PC-9 (cell line): ENCODE results near the gene FAM221B. TPM values are rescaled to one million over a fixed set of nuclear protein-coding genes. Genes with fewer than 3 reads are reported as not detected.

Experiments
- BruUV-seq: library from RNA; stranded (reverse); fragments of 400-500 nt; replicated peaks from 2 replicates; lab custom pipeline; 2021; lab: Mats Ljungman, UMichigan
- CTCF ChIA-PET: fragments of 300-600 bp; sonication (Branson Sonifier 250); formaldehyde crosslinking; loops from one replicate; lab custom pipeline; 2022; ENCODE audit warnings: antibody characterized with exemption; lab: Charles Lee
- POLR2A ChIA-PET: fragments of 300-600 bp; sonication (Branson Sonifier 250); formaldehyde crosslinking; loops from one replicate; lab custom pipeline; 2022; ENCODE audit warnings: antibody characterized with exemption; ENCODE audit not compliant: unreplicated experiment; lab: Charles Lee
- DNase-seq, 2 experiments: peaks; one replicate each; pipeline versions ENCODE4 v3.0.0 to v3.0.0-alpha.2; 2015 to 2022; ENCODE audit warnings: mixed read lengths in 1 of 2
- H2AFZ ChIP-seq: fragments of 200-600 bp; sonication (generic); 2 replicates; pipeline ENCODE4 v1.8.1; 2017; ENCODE audit warnings: antibody characterized with exemption
- H3F3A ChIP-seq: fragments of 200-600 bp; sonication (generic); 2 replicates; pipeline ENCODE4 v1.8.1; 2017; ENCODE audit warnings: antibody characterized with exemption, mild to moderate bottlenecking, low read depth; ENCODE audit not compliant: insufficient read depth
- H3K27ac ChIP-seq: fragments of 200-600 bp; sonication (generic); 2 replicates; pipeline ENCODE4 v1.6.1; 2016; ENCODE audit warnings: mixed run types
- H3K27me3 ChIP-seq: fragments of 200-600 bp; sonication (generic); 2 replicates; pipeline ENCODE4 v1.6.1; 2016; ENCODE audit warnings: low read depth, mixed run types; ENCODE audit not compliant: insufficient read depth
- H3K36me3 ChIP-seq: fragments of 200-600 bp; sonication (generic); 2 replicates; pipeline ENCODE4 v1.6.1; 2016; ENCODE audit warnings: low read depth, mixed run types
- H3K4me1 ChIP-seq: fragments of 200-600 bp; sonication (generic); replicated peaks from 2 replicates; pipeline ENCODE4 v1.6.1; 2016; ENCODE audit warnings: mixed run types; ENCODE audit not compliant: insufficient read depth
- H3K4me2 ChIP-seq: fragments of 200-600 bp; sonication (generic); 2 replicates; pipeline ENCODE4 v1.6.1; 2017; ENCODE audit warnings: mixed run types
- H3K4me3 ChIP-seq: fragments of 200-600 bp; sonication (generic); 2 replicates; pipeline ENCODE4 v1.6.1; 2016; ENCODE audit warnings: mixed run types
- H3K79me2 ChIP-seq: fragments of 200-600 bp; sonication (generic); 2 replicates; pipeline ENCODE4 v1.6.1; 2017; ENCODE audit warnings: low read depth, mixed run types
- H3K9me2 ChIP-seq: fragments of 200-600 bp; sonication (generic); 2 replicates; pipeline ENCODE4 v1.8.1; 2017; ENCODE audit warnings: mild to moderate bottlenecking; ENCODE audit not compliant: insufficient read depth
- H3K9me3 ChIP-seq: fragments of 200-600 bp; sonication (generic); 2 replicates; pipeline ENCODE4 v1.8.1; 2016; ENCODE audit warnings: low read depth; ENCODE audit not compliant: insufficient read depth
- H4K20me1 ChIP-seq: fragments of 200-600 bp; sonication (generic); 2 replicates; pipeline ENCODE4 v1.8.1; 2017; ENCODE audit not compliant: insufficient read depth
- EZH2 ChIP-seq: fragments of 200-600 bp; sonication (generic); IDR thresholded peaks from 2 replicates; pipeline ENCODE4 v1.8.0; 2017; ENCODE audit warnings: antibody characterized with exemption, low read depth
- intact Hi-C: fragments of 100-400 bp; cut with micrococcal nuclease; formaldehyde crosslinking; loops from one replicate; pipeline ENCODE4 v1.10.0; 2022; ENCODE audit not compliant: unreplicated experiment
- total RNA-seq: library from RNA; stranded (reverse); gene quantifications from 2 replicates; pipeline ENCODE4 v1.2.3, GENCODE V29; 2021
- TF ChIP-seq, protein P1 (sequence below): fragments of 200-600 bp; sonication (generic); conservative IDR thresholded peaks from 2 replicates; pipeline ENCODE4 v1.6.1; 2017; ENCODE audit warnings: mixed run types, antibody characterized with exemption, mild to moderate bottlenecking, moderate library complexity

Gene FAM221B
- total RNA-seq, 1 experiment from 2014 or later, result not detected

DNA sequence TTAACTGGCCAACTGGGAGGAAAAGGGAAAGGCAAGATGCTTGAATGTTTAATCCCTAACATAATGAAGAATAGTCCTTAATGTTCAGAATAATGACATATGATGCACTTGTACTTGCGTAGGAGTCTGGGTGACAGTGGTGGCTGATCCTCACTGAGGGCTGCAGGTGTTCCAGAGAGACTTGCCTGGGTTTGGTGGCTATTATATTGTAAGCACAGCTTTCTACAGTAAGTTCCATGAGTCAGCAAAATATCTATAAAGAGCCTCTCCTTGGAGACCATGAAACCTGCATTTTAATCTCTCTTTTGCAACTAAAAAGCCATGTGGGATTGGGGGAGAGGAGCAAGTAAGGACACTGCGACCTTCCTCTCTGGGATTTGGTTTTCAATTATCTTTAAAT is 39.0 kb downstream of the FAM221B start:
- H3K27ac ChIP-seq, result no peak overlapping the region
- H3K27me3 ChIP-seq, result no peaks in the 10 kb centered on the region
- TF ChIP-seq, protein P1, sequence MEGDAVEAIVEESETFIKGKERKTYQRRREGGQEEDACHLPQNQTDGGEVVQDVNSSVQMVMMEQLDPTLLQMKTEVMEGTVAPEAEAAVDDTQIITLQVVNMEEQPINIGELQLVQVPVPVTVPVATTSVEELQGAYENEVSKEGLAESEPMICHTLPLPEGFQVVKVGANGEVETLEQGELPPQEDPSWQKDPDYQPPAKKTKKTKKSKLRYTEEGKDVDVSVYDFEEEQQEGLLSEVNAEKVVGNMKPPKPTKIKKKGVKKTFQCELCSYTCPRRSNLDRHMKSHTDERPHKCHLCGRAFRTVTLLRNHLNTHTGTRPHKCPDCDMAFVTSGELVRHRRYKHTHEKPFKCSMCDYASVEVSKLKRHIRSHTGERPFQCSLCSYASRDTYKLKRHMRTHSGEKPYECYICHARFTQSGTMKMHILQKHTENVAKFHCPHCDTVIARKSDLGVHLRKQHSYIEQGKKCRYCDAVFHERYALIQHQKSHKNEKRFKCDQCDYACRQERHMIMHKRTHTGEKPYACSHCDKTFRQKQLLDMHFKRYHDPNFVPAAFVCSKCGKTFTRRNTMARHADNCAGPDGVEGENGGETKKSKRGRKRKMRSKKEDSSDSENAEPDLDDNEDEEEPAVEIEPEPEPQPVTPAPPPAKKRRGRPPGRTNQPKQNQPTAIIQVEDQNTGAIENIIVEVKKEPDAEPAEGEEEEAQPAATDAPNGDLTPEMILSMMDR, result no peak
- no peak for TF ChIP-seq EZH2
- H3K4me2 ChIP-seq, result no peak overlapping the region
- ChIA-PET CTCF (interaction anchor here (0.6 to 1.3 kb wide), 3 partner anchors 93 to 394 kb away, joined by 3 to 13 read pairs (median 8); no protein-coding TSS in a partner anchor), POLR2A (no interaction called here)
- no peaks in the 10 kb centered on the region for H3K9me3 ChIP-seq
- H3K36me3 ChIP-seq, result no peaks in the 10 kb centered on the region
- DNase-seq, result no peak
- no TSS peak for BruUV-seq
- intact Hi-C loops, result no loop called here
- H3F3A ChIP-seq, result peaks cover 4% of the 10 kb centered on the region; the same call in 1 of the 2 replicates
- H3K79me2 ChIP-seq, result no peaks in the 10 kb centered on the region
- H3K4me3 ChIP-seq, result no peak overlapping the region
- H3K4me1 ChIP-seq, result no peaks in the 10 kb centered on the region
- H3K9me2 ChIP-seq, result no peaks in the 10 kb centered on the region
- no peak overlapping the region for H2AFZ ChIP-seq
- no peaks in the 10 kb centered on the region for H4K20me1 ChIP-seq

DNA sequence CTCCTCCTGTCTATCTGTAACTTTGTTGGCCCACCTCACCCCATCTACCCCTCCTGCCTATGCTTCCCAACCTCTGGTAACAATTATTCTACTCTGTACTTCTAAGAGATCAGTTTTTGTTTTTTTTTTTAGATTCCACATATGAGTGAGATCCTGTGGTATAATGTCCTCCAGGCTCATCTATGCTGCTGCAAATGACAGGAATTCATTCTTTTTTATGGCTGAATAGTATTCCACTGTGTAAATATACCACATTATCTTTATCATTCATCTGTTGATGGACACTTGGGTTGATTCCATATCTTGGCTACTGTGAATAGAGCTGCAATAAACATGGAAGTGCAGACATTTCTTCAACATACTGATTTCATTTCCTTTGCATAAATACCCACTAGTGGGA is 45.1 kb downstream of the FAM221B start:
- CTCF ChIA-PET, result no interaction called here
- TF ChIP-seq, protein P1, result no peak
- TF ChIP-seq EZH2, result no peak
- H3K9me3 ChIP-seq, result no peaks in the 10 kb centered on the region
- POLR2A ChIA-PET, result no interaction called here
- no peaks in the 10 kb centered on the region for H3K9me2 ChIP-seq
- DNase-seq, result no peak
- H3K27ac ChIP-seq, result no peak overlapping the region
- H4K20me1 ChIP-seq, result no peaks in the 10 kb centered on the region
- peaks cover 4% of the 10 kb centered on the region; the same call in 1 of the 2 replicates for H3F3A ChIP-seq
- no peak overlapping the region for H3K4me3 ChIP-seq
- H3K4me2 ChIP-seq, result no peak overlapping the region
- H3K79me2 ChIP-seq, result no peaks in the 10 kb centered on the region
- H2AFZ ChIP-seq, result no peak overlapping the region
- no peaks in the 10 kb centered on the region for H3K27me3 ChIP-seq
- no peaks in the 10 kb centered on the region for H3K4me1 ChIP-seq
- intact Hi-C loops, result no loop called here
- no TSS peak for BruUV-seq
- 0 out of 2 replicates have a peak, but pooled peaks cover 5% of the 10 kb centered on the region for H3K36me3 ChIP-seq

DNA sequence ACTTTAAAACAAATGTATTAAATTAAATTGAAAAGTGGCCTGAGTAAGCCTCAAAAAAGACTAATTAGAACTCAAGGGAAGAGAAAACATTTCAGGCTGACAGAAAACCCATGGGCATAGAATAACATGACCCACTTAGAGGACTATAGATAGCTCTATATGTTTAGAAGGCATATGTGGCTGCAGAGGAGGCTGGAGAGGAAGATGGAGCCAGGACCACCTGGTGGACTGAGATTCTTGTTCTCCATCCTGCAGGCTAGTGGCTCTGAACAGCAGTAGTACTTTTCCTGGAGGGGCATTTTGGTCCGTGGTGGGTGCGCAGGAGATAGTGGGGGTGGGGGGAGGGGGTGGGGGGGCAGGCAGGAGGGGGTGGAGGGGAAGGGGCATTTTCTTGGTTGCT is 47.5 kb downstream of the FAM221B start:
- Histone ChIP-seq H4K20me1 (no peaks in the 10 kb centered on the region), H3K4me1 (no peaks in the 10 kb centered on the region), H2AFZ (no peak overlapping the region), H3K4me3 (no peak overlapping the region), H3F3A (no peaks in the 10 kb centered on the region), H3K9me2 (no peaks in the 10 kb centered on the region), H3K9me3 (no peaks in the 10 kb centered on the region), H3K27ac (no peak overlapping the region), H3K4me2 (no peak overlapping the region), H3K27me3 (no peaks in the 10 kb centered on the region), H3K79me2 (no peaks in the 10 kb centered on the region), H3K36me3 (0 out of 2 replicates have a peak, but pooled peaks cover 5% of the 10 kb centered on the region)
- no TSS peak for BruUV-seq
- no peak for TF ChIP-seq EZH2
- TF ChIP-seq, protein P1, result no peak
- POLR2A ChIA-PET, result no interaction called here
- intact Hi-C loops, result no loop called here
- no peak for DNase-seq
- CTCF ChIA-PET, result no interaction called here
